Heart left ventricle (tissue), 13 donors: ENCODE measurements around the gene ADTRP.

Experiments
- CTCF ChIP-seq, 12 donors: fragments of 200-600 bp; sonication (generic) in 4 of 12; IDR thresholded peaks; one replicate each; pipeline versions ENCODE4 v1.5.0 to v1.8.0; 2018 to 2022; ENCODE audit warnings: antibody characterized with exemption in 12 of 12, mild to moderate bottlenecking in 5 of 12
- POLR2A ChIP-seq, 2 donors: fragments of 450-650 bp; IDR thresholded peaks; one replicate each; pipeline ENCODE4 v1.6.1; 2017; ENCODE audit warnings: antibody characterized with exemption in 2 of 2, mild to moderate bottlenecking in 2 of 2, moderate library complexity in 2 of 2
- donor health status: ischemic (EF 13 %, LVEDD 7.1; RV severe dilation, severe dysfunction).
- donor health status: DM: no; HTN: yes; CAD: no.
- donor health status: DM: no; HTN: no; CAD: no.
- donor health status: ischemic (EF 25% LVEDD 6.9; RV normal size, moderate dysfunction).
- donor health status: ischemic (EF 25% LVEDD 5.7; RV mildly dilated, moderate dysfunction).
- donor health status: ischemic (EF 35%, LVEDD 5.7; RV mildly dilated, moderate dysfunction).
- donor health status: nonischemic (EF 11% LVEDD 7.7; RV severe dilation, severe dysfunction).
- donor health status: DM: yes; HTN: yes; CAD: no.
- donor health status: PGD.
- donor health status: ischemic (EF 29% LVEDD 5.4; RV normal size, mild dysfunction).
- donor health status: nonischemic (EF 23%, LVEDD 6.1; RV moderate dilation, normal function).

- no peak for TF ChIP-seq CTCF (IDR thresholded peaks at IDR 0.05)
- no peak for TF ChIP-seq POLR2A (IDR thresholded peaks at IDR 0.05)
Measured at GRCh38 chr6:11782524-11782923, 3.9 kb upstream of the ADTRP start.
